GM18870 (cell line): ENCODE results near the gene KIF27.
"Not testable (repeated sequence)": the region's sequence is repeated elsewhere in the genome, so short reads cannot be mapped to it uniquely, and the experiment has no call there.

Experiments
- ATAC-seq: cut with Tn5 transposase; IDR thresholded peaks from one replicate; pipeline ENCODE4 v1.9.1; 2021; ENCODE audit warnings: moderate library complexity; ENCODE audit not compliant: unreplicated experiment

Gene KIF27

DNA sequence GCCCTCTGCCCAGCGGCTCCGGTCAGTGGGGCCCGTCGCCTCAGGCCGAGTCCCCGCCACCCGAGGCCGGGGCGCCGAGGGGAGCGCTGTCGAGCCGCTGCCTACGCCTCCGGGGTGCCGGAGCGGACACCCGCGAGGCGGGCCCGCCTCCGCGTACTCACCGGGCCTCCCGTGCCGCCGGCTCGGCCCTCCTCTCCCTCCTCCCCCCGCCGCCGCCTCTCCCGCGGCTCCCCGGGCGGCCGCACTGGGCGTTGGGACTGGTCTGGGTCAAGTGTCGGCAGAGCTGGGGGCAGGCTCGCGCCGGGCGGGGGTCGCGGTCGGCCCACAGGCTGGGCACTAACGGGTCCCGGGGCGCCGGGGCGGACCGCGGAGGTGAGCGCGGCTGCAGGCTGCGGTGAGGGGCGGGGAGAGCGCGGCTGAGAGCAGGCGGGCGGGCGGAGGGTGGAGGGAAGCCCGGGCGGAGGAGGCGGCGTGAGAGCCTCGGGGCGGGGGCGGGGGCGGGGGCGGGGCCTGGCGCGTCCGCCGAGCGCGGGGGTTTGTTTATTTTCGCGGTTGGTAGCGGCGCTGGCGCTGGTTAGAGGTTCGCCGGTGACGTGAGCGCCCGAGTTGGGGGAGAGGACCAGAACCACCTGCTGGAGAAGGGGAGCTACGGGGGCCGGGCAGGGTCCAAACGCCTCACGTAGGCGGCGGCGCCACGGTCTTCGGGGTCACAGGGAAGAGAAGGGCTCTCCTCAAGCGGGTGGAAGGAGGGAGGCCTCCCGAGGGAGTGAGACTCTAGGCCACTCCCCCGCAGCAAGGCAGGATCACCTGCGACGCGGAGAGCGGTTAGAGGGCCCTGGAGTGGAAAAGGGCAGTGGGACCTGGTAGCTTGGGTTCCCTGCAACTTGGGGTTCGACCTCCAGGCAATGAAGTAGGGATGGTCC is 103.6 kb downstream of the KIF27 start, which contains the start of gene GKAP1:
GKAP1 (minus strand) TSS at position 414 of the 923 bp plus-strand sequence. CDS start 11,252 bp downstream, outside the sequence.
- peak; percentile 72 for ATAC-seq

DNA sequence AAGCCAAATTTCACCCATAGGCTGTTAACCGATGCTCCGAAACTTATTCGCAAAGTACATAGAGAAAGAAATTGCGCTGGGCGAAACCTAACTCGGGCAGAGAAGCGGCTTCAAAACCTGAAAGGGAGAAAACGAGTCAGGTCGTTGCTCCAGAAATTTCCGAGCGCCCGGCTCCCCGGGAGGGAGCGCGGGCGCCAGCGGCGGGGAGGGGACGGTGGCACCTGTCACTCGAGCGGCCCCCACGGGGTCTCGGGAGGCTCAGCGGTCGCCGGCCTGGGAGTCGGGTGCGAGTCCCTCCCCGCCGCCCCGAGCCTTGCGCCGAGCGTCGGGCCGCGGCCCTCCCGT is 104.2 kb downstream of the KIF27 start:
- ATAC-seq = not testable (repeated sequence)

DNA sequence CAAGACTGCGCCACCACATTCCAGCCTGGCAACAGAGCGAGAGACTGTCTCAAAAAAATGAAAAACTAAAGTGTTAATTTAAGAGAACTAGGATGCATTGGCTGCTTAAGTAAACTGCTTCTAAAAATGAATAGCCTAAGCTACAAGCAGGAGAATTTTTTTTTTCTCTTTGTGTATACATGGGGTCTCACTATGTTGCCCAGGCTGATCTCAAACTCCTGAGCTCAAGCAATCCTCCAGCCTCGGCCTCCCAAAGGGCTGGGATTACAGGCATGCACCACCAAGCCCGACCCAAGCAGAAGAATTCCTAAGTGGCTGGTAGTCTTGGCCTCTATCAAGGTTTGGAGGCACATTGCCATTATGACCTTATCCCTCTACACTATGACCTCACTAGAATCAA is 106.1 kb downstream of the KIF27 start:
- not testable (repeated sequence) for ATAC-seq

DNA sequence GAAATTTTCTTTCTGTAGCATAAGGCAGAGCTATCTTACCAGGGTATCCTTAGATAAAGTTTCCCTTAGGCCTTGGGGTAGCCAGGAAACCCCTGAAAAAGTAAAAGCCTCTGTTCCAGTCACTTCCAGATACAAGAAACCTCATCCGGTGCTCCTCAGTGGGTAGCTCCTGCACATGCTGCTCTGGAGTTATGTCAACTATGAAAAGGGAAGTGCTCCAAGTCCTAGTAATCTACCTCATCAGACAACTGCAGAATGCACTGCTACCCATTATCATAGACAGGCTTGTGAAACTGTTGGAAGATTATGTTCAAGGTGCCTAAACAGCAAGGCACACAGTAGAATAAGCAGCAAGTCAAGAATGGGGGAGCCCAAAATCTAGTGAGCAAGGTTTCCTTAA is 112.0 kb downstream of the KIF27 start:
- not testable (repeated sequence) for ATAC-seq

DNA sequence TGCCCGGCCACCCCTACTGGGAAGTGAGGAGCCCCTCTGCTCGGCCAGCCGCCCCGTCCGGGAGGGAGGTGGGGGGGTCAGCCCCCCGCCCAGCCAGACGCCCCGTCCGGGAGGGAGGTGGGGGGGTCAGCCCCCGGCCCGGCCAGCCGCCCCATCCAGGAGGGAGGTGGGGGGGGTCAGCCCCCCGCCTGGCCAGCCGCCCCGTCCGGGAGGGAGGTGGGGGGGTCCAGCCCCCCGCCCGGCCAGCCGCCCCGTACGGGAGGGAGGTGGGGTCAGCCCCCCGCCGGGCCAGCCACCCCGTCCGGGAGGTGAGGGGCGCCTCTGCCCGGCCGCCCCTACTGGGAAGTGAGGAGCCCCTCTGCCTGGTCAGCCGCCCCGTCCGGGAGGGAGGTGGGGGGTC is 116.8 kb downstream of the KIF27 start:
- ATAC-seq = not testable (repeated sequence)

DNA sequence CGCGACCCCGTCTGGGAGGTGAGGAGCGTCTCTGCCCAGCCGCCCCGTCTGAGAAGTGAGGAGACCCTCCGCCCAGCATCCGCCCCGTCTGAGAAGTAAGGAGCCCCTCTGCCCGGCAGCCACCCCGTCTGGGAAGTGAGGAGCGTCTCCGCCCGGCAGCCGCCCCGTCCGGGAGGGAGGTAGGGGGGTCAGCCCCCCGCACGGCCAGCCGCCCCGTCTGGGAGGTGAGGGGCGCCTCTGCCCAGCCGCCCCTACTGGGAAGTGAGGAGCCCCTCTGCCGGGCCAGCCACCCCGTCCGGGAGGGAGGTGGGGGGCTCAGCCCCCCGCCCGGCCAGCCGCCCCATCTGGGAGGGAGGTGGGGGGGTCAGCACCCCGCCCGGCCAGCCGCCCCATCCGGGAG is 117.3 kb downstream of the KIF27 start:
- not testable (repeated sequence) for ATAC-seq

DNA sequence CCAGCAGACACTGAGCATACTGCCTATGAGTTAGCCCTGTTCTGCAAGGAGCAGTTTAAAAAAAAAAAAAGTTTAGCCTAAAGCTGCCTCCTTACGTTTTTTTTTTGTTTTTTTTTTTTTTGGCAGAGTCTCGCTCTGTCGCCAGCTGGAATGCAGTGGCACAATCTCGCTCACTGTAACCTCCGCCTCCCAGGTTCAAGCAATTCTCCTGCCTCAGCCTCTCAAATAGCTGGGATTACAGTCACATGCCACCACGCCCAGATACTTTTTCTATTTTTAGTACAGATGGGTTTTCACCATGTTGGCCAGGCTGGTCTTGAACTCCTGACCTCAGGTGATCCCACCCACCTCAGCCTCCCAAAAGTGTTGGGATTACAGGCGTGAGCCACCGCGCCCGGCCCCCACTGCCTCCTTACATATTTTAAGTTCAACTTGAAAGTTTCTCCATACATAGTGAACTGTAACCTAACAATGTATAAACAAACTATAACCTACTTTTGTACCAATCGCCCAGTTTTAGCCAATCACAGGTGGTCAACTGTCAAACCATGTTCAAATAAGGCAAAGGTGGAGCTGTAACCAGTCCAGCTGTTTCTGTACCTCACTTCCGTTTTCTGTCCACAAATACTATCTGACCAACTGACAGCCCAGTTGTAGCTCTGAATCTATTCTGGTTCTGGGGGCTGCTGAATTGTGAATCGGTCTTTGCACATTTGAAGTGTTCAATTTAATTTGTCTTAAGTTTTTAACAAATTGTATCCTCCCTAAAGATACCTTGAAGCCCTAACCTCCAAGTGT is 120.8 kb downstream of the KIF27 start:
- ATAC-seq = no peak

DNA sequence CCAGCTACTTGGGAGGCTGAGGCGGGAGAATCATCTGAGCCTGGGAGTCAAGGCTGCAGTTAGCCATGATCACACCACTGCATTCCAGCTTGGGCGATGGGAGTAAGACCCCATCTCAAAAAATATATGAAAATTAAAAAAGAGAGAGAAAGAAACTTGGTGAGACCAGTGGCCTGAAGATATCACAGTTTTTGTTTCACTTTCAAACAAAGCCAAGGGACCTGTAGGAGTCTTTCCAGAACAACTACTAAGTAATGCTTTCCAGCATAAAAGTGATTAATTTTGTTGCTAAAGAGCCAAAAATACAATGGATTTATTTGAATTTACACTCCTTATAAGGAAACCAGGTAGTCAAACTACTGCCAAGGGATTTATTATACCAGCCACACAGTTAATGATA is 127.2 kb downstream of the KIF27 start:
- no peak for ATAC-seq

DNA sequence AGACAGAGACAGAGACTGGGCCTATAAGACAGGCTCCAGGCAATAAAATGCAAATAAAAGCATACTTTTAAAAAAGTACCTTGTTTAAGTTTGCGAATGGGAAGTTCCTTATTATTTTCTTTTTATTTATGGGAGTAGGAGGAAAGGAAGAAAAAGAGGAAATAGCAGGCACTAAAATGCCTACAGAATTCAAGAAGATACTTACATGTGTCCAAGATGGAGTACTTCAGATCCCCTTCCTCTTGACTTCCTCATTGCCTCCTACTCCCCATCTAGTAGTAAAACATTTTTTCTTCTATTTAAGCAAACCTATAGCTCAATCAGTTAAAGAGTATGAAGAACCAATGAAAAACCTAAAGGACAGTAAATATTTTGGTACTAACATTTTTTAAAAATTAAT is 128.5 kb downstream of the KIF27 start:
- no peak for ATAC-seq
